LNCaP clone FGC (cell line): ENCODE data around the gene PRPF18.

Experiments used
- DNase-seq: peaks from one replicate; pipeline ENCODE4 v3.0.0-alpha.2; 2011; ENCODE audit warnings: low read depth
- H3K4me3 ChIP-seq: 2 replicates; pipeline ENCODE4 v1.5.1; 2011; ENCODE audit warnings: mild to moderate bottlenecking, low read depth, low read length, control low read depth
- TF ChIP-seq, protein P1 (sequence below): IDR thresholded peaks from 2 replicates; pipeline ENCODE4 v1.5.1; 2012; ENCODE audit warnings: mild to moderate bottlenecking; ENCODE audit not compliant: control insufficient read depth, insufficient read depth; ENCODE audit errors: extremely low read depth

The PRPF18 gene

DNA sequence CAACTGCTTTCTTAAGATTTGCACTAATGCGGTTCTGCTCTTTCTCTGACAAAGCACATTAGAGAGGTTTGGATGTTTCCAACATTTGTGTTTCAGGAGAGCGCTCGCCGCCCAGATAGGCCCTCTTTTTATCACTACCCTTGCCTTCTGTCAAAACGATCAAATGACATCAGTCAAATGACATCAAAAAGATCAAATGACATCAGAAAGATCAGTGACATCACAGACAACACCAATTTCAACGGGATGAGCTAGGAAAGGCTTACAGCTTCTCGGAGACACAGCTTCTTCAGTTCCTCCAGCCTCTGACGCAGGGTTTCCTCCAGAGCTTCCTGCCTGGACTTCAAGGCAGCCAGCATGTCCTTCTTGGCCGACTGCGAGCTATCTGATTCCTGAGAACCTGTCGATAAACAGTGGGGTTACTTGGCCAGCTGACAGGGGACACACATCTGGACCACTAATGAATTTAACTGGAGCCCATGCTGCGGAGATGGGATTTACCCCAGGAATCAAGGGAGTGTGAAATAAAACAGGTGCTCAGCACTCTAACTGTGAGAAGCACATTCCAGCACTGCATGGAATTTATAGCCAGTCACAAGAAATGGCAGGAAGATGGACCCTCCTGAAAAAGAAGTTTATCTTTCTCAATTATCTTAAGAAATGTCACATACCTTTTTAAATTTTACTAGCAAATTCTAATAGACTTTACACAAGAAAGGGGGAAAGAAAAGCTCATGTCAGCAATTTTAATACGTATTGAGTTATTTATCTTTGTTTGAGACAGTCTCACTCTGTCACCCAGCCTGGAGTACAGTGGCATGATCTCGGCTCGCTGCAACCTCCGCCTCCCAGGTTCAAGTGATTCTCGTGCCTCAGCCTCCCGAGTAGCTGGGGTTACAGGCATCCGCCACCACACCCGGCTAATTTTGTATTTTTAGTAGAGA lies 88.2 kb downstream of the PRPF18 start:
- no peak for DNase-seq
- TF ChIP-seq, protein P1, sequence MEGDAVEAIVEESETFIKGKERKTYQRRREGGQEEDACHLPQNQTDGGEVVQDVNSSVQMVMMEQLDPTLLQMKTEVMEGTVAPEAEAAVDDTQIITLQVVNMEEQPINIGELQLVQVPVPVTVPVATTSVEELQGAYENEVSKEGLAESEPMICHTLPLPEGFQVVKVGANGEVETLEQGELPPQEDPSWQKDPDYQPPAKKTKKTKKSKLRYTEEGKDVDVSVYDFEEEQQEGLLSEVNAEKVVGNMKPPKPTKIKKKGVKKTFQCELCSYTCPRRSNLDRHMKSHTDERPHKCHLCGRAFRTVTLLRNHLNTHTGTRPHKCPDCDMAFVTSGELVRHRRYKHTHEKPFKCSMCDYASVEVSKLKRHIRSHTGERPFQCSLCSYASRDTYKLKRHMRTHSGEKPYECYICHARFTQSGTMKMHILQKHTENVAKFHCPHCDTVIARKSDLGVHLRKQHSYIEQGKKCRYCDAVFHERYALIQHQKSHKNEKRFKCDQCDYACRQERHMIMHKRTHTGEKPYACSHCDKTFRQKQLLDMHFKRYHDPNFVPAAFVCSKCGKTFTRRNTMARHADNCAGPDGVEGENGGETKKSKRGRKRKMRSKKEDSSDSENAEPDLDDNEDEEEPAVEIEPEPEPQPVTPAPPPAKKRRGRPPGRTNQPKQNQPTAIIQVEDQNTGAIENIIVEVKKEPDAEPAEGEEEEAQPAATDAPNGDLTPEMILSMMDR: no peak
- H3K4me3 ChIP-seq: no peak overlapping the region

DNA sequence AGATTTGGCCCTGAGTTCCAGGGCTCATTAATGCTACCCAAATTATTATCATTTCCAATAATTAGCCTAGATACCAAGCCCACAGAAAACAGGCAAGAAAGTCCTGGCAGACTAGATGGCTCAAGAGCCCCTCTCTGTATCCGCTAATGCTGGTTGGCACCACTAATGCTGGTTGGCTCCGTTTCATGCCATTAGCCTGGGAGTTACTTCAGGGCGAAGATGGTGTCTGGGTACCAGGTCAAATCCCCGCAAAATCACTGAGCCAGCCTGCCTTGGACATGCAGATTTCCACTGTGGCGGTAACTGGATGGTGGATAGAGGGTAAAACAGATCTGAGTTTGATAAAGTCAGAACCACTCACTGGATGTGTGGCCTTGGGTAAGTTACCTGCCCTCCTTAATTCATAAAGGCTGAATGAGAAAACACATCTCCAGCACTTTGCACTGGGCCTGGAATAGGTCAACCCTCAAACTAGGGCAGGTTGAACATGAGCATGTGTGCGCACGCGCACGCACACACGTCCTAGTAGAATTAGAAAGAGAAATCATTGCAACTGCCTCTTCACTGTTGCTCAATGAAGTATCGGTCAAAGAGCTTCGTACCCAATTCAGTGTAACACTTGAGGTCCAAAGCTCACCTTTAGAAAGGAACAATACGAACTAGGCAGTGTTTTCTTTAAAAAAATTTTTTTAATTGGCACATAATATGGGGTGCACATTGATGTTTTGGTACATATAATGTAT lies 91.5 kb downstream of the PRPF18 start:
- DNase-seq: no peak
- TF ChIP-seq, protein P1: no peak
- H3K4me3 ChIP-seq: no peak overlapping the region
